NCI-H2171 (cell line): ENCODE results near the gene OR4C3.
A peak's percentile ranks its signal among the peaks of the same experiment; 100 is the strongest.
"Not testable (repeated sequence)": the region's sequence is repeated elsewhere in the genome, so short reads cannot be mapped to it uniquely, and the experiment has no call there.

Experiments
- DNase-seq: peaks from one replicate; lab custom pipeline; 2025; lab: John Stamatoyannopoulos, UW

The OR4C3 gene

DNA sequence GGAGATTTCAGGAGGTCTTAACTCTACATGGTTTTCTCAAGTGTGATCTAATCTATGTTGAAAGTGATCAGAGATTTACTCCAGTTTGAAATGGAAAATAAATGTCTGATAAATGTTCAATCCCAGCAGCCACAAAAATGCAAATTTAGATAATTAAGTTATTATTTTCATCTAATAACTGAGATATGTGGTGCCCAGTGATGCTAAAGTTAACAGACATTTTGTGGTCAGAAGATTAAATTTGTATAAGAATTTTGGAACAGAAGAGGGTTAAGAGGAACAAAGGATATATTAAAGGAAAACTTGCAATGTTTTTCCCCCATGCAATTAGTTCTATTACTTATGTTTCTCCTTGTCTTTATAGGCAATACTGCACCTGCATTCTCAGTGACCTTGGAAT is at the start of gene OR4C3:
OR4C3 (plus strand) TSS at position 301 of the 400 bp plus-strand sequence. CDS start 102 bp downstream, outside the sequence.
- DNase-seq = not testable (repeated sequence)

DNA sequence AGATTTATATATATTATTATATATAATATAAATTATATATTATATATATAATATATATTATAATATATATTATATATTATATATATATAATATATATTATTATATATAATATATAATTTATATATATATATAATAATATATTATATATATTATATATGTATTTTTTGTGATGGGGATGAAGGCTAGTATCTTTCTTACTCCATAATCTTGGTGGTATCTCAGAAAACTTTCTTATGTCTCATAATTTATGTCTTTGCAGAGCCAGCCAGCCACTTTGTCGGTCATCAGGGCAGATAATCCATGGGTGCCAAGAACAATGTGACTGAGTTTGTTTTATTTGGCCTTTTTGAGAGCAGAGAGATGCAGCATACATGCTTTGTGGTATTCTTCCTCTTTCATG is 18.8 kb upstream of the OR4C3 start, which contains the start of gene OR4S1:
OR4S1 (plus strand) TSS at position 301 of the 400 bp plus-strand sequence; CDS start at position 301, 0 bp downstream.
- DNase-seq = no peak

DNA sequence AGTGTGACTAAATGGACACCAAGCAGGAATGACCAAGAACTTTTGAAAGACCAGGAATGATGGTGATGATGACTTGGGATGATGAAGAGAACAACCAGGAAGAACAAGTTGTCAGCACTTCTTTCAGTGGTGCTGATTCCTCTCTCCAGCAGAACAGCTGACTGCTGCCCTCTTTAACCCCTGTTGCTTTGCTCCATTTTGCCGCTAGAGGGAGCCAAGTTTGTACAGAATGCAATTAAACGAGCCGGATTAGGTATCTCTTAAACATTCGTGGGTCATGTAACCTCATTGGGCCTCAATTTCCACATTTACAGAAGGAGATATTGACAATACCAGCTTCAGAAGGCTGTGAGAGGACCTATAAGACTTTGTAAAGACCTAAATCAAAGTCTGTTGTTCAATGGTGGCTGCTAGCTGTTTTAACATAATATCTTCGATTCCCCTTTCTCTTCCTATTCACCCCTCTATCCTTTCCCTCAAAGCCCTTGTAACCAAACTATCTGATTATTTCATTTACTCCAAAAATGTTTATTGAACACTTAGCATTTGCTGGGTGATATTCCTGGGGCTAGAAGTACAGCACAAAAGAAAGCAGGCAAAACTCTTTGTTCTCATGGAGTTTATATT is 16.8 kb upstream of the OR4C3 start:
- DNase-seq = peak; percentile 26

DNA sequence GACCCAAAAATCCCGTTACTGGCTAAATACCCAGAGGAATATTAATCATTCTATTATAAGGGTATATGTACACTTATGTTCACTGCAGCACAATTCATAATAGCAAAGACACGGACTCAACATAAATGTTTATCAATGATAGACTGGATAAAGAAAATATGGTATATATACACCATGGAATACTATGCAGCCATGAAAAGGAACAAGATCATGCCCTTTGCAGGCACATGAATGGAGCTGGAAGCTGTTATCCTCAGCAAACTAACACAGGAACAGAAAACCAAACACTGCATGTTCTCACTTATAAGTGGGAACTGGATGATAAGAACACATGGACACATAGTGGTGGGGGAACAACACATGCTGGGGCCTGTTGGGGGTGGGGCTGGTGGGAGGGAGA is 11.1 kb upstream of the OR4C3 start:
- DNase-seq = not testable (repeated sequence)

DNA sequence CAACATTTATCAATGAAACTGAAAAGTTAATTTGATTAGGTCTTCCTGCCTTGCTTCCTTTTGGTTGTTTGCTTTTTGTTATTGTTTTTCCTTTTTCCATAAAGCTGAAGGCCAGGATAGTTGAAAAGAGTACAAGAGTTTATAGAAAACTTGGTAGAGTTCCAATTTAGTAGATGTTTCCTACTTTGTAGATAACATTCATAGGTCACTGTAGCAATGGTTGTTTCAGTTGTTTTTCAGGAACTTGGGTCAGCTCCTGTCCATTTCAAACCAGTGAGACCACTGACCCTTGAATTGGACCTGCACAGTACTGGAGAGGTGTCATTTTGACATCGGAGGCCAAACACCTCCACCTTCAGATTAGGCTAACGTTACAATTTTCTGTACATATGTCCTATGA is 4.9 kb upstream of the OR4C3 start:
- DNase-seq = not testable (repeated sequence)

DNA sequence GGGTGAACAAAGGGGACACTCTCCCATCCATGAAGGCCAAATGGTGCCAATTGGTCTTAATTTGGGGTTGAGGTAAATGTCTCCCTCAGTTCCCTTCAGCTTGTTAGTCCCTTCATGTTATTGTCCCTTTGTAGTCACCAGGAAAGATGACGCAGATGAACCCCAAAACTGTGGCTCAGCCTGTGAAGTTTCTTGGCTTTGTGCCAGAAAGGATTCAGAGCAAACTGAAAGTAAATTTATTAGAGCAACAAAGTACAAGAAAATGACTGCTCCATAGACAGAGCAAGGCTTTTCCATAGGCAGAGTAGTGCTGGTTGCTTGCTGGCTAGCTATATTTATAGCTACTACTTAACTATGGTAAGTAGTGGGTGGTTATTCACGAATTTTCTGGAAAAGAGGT is 16.7 kb downstream of the OR4C3 start:
- DNase-seq = no peak

DNA sequence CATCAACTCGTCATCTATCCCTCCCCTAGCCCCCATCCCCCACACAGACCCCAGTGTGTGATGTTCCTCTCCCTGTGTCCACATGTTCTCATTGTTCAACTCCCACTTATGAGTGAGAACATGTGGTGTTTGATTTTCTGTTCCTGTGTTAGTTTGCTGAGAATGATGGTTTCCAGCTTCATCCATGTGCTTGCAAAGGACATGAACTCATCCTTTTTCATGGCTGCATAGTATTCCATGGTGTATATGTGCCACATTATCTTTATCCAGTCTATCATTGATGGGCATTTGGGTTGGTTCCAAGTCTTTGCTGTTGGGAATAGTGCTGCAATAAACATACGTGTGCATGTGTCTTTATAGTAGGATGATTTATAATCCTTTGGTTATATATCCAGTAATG is 17.8 kb downstream of the OR4C3 start:
- not testable (repeated sequence) for DNase-seq

DNA sequence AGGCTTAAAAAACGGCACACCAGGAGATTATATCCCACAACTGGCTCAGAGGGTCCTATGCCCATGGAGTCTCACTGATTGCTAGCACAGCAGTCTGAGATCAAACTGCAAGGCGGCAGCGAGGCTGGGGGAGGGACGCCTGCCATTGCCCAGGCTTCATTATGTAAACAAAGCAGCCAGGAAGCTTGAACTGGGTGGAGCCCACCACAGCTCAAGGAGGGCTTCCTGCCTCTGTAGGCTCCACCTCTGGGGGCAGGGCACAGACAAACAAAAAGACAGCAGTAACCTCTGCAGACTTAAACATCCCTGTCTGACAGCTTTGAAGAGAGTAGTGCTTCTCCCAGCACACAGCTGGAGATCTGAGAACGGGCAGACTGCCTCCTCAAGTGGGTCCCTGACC is 21.6 kb downstream of the OR4C3 start:
- DNase-seq = not testable (repeated sequence)

DNA sequence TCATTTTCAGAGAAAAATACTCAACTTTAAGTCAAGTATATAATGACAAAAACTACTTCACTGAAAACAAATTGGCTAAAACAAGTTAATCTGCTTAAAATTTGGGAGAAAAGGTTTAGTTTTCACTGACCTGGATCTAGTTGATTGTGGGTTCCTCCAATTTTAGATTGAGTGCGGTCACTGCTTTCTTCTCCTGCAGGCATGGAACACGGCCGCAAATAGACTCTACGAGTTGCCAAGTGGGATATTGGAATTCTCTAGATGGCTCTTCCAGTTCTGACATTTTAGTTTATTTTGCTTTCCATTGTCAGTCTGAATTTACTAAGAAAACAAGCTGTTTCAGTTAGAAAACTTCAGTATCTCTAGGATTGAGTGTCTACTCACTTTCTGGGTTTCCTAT is 29.3 kb downstream of the OR4C3 start:
- DNase-seq = no peak

DNA sequence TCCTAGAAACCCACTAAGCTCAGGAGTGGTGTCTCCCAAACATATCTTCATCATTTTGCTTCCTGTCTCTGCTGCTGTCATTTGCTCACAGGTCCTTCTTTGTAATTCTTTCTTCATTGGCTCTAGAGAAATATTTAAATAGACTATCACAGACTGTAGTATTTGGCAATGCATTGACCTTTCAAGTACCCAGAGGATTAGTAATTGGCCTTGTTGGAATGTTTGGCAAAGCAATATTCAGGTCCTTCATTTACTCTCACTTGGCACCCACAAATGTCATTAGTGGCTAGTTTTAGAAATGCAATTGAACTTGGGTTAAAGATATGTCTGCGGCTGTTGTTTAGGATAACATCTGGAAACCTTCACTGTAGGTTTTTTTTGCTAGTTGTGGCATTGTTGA is 30.0 kb downstream of the OR4C3 start:
- no peak for DNase-seq

DNA sequence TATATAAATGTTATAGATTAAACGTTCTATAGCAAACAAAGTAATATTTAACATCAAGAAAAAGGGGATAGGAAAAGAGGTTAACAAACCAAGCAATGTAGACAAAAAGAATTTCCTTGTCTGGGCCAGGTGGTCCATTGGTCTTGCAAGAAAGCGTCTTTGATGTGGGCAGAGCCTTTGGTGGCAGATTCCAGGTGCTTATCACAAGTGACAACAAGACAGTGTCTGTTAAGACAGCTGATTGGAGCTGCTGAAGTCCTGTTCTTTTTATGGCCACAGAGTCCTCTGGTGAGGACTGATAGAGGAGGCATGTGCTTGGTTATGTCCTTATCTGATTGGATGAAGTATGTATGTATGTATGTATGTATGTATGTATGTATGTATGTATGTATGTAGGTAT is 36.6 kb downstream of the OR4C3 start:
- DNase-seq = not testable (repeated sequence)

DNA sequence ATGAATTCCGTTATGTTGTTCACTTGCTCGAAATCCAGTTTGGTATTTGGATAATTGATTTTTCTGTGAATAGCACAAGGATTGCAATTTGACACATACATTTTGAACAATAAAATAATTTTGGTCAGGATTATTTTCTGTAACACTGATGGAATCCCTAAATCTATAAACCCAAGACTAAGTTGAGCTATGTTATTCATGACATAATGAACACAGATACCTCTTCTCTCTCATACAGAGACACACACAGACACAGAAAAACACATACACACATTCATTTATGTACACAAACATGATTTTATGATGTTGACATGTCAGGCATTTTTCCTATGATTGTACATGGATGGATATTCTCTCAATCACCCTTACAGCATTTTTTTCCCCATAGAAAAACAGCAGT is 41.6 kb downstream of the OR4C3 start, which contains the start of gene OR4C5:
OR4C5 (minus strand) TSS at position 101 of the 400 bp plus-strand sequence; CDS start at position 101, 0 bp downstream.
- no peak for DNase-seq
